SK-N-SH treated with all-trans-retinoic acid at 6 μM for 48 hours (cell line): ENCODE measurements around the gene ITGB2.
"Not testable (repeated sequence)": the region's sequence is repeated elsewhere in the genome, so short reads cannot be mapped to it uniquely, and the experiment has no call there.

Source experiments
- ARNTL ChIP-seq: fragments of 450-650 bp; formaldehyde crosslinking; IDR thresholded peaks from 2 replicates; pipeline ENCODE4 v1.5.0; 2020; ENCODE audit warnings: low read depth, mild to moderate bottlenecking, moderate library complexity, borderline replicate concordance
- ISL1 ChIP-seq: fragments of 250-450 bp; sonication (Bioruptor Pico); IDR thresholded peaks from 2 replicates; pipeline ENCODE4 v2.1.2; 2022; ENCODE audit warnings: mild to moderate bottlenecking, moderate library complexity
- POU6F1 ChIP-seq: fragments of 250-450 bp; sonication (Bioruptor Pico); IDR thresholded peaks from 2 replicates; pipeline ENCODE4 v1.8.0; 2021; ENCODE audit warnings: low read depth, mild to moderate bottlenecking, moderate library complexity, borderline replicate concordance
- PPARA ChIP-seq: fragments of 250-450 bp; sonication (Bioruptor Pico); IDR thresholded peaks from 2 replicates; pipeline ENCODE4 v1.5.0; 2020; ENCODE audit warnings: mild to moderate bottlenecking, borderline replicate concordance
- TOX ChIP-seq: fragments of 250-450 bp; sonication (Bioruptor Pico); IDR thresholded peaks from 2 replicates; pipeline ENCODE4 v1.8.0; 2021; ENCODE audit warnings: mild to moderate bottlenecking, moderate library complexity, borderline replicate concordance
- ZFP3 ChIP-seq: fragments of 250-450 bp; sonication (Bioruptor Pico); IDR thresholded peaks from 2 replicates; pipeline ENCODE4 v1.5.0; 2020; ENCODE audit warnings: mild to moderate bottlenecking, moderate library complexity
- ZNF70 ChIP-seq: fragments of 450-650 bp; formaldehyde crosslinking; IDR thresholded peaks from 2 replicates; pipeline ENCODE4 v1.5.0; 2020; ENCODE audit warnings: mild to moderate bottlenecking, moderate library complexity

- TF ChIP-seq ZNF70; PPARA (CRISPR knock-in tag); ZFP3 (CRISPR knock-in tag); ARNTL; TOX (CRISPR knock-in tag); ISL1 (CRISPR knock-in tag); POU6F1 (CRISPR knock-in tag): not testable (repeated sequence)
Observed at GRCh38 chr21:44912506-44913412, 7.9 kb downstream of the ITGB2 start.
